ENCODE measurements around the gene CST9L.

The CST9L gene

DNA sequence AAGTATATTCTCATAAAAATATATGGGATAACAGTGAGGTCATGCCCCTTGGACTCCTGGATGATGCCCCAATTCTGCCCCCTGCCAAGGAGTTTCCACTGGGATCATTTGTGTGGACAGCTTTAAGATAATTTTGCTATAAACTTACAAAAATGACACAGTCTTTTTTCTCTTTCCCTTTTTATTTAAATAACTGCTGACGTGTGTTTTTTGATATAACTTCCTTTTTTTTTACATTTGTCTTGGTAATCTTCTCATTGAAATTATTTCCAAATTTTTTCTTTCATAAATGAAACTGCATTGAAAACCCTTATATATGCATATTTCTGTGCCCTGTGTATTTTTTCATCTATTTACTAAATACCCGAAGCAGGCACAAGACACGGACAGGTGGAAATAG, 31.3 kb downstream of the CST9L start:
- Histone ChIP-seq H3K27me3 (ENCODE audit: control insufficient read depth, insufficient read depth, low read length) (no peaks in the 10 kb centered on the region), H3K9me3 (ENCODE audit: control insufficient read depth, low read length) (no peaks in the 10 kb centered on the region), H3K4me3 (ENCODE audit: low read depth, low read length) (no peak overlapping the region), H3K27ac (no peak overlapping the region), H3K9ac (no peak overlapping the region), H3K36me3 (ENCODE audit: control insufficient read depth, insufficient read depth, low read length) (no peaks in the 10 kb centered on the region), H2AFZ (no peak overlapping the region), H3K79me2 (no peaks in the 10 kb centered on the region), H3K4me2 (ENCODE audit: low read length) (no peak overlapping the region), H3K4me1 (no peaks in the 10 kb centered on the region)
- no peak for TF ChIP-seq CTCF (IDR thresholded peaks at IDR 0.05)

DNA sequence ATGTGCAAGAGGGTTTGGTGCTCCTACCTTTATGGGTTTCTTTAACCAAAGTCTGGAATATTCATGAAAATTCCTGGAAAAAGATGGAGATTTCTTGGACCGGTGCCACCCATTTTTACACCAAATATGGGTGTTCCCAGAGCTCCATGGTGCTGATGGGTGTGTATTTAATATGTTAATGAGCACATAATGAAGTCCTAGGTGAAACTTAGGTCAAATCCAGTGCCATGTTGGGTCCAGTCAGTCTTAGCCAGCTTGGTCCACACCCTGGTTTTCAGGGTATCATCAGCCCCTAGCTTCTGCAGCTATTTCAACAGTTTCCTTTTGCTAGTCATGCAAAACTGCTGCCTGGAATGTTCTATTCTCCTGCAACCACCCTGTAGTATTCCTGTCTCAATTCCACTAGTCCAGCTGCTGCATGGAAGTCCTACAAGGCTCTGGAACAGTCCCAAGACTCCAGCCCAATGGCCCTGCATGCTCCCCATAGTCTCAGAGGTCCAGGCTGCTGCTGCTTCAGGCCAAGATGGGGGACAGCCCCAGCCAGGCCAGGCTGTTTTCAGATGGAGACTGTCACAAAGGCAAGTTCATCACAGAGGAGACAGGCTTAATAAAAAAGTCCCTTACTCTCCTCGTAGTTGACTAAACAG, 31.8 kb downstream of the CST9L start:
- no peaks in the 10 kb centered on the region for H3K27me3 ChIP-seq (ENCODE audit: control insufficient read depth, insufficient read depth, low read length)
- no peak overlapping the region for H2AFZ ChIP-seq
- TF ChIP-seq CTCF (IDR thresholded peaks at IDR 0.05): no peak
- H3K4me1 ChIP-seq: no peaks in the 10 kb centered on the region
- H3K79me2 ChIP-seq: no peaks in the 10 kb centered on the region
- no peak overlapping the region for H3K9ac ChIP-seq
- H3K4me2 ChIP-seq (ENCODE audit: low read length): no peak overlapping the region
- no peaks in the 10 kb centered on the region for H3K9me3 ChIP-seq (ENCODE audit: control insufficient read depth, low read length)
- H3K27ac ChIP-seq: no peak overlapping the region
- no peaks in the 10 kb centered on the region for H3K36me3 ChIP-seq (ENCODE audit: control insufficient read depth, insufficient read depth, low read length)
- H3K4me3 ChIP-seq (ENCODE audit: low read depth, low read length): no peak overlapping the region

DNA sequence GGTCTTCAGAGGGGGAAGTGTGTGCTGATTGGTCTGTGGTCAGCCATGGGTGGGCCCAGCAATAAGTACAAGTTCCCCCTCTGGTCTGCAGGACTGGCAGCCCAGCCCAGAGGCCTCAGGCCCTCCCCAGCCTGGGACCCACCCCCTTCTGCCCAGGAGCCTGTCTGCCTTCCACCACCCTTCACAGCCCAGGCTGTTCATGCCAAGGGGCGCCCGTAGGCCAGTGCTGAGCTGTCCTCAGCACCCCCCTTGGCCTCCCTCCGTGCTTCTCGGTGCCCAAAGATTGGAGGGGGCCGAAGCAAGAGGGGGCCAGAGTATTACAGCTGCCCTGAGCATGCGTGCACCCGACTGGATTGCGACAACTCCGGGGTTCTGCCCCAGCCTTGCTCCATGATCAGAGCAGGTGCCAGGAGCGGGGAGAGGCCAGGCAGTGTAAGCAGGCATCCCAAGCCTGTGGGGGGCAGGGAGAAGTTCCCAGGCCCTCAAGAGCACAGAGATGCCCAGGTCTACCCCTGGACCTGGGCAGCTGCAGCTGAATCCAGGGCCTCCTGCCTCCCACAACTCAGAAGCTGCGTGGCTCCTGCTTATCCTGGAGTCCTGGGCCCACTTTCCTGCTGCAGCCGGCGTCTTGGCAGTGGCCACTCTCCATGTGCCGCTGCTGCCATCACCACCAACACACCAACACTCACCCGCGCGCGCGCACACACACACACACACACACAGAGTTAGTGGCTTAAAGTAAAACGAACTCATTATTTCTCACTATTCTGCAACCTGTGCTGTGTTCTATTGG, 33.3 kb downstream of the CST9L start:
- Histone ChIP-seq H2AFZ (no peak overlapping the region), H3K9me3 (ENCODE audit: control insufficient read depth, low read length) (no peaks in the 10 kb centered on the region), H3K4me2 (ENCODE audit: low read length) (no peak overlapping the region), H3K4me1 (no peaks in the 10 kb centered on the region), H3K4me3 (ENCODE audit: low read depth, low read length) (no peak overlapping the region), H3K36me3 (ENCODE audit: control insufficient read depth, insufficient read depth, low read length) (no peaks in the 10 kb centered on the region), H3K79me2 (no peaks in the 10 kb centered on the region), H3K9ac (no peak overlapping the region), H3K27me3 (ENCODE audit: control insufficient read depth, insufficient read depth, low read length) (no peaks in the 10 kb centered on the region), H3K27ac (no peak overlapping the region)
- TF ChIP-seq CTCF (IDR thresholded peaks at IDR 0.05): no peak

GRCh38 chr20:23533161-23533560, 35.1 kb downstream of the CST9L start:
- no peak for TF ChIP-seq CTCF (IDR thresholded peaks at IDR 0.05)
- Histone ChIP-seq H3K4me2 (ENCODE audit: low read length) (no peak overlapping the region), H3K27ac (no peak overlapping the region), H3K9me3 (ENCODE audit: control insufficient read depth, low read length) (no peaks in the 10 kb centered on the region), H3K79me2 (no peaks in the 10 kb centered on the region), H2AFZ (no peak overlapping the region), H3K9ac (no peak overlapping the region), H3K36me3 (ENCODE audit: control insufficient read depth, insufficient read depth, low read length) (no peaks in the 10 kb centered on the region), H3K4me1 (no peaks in the 10 kb centered on the region), H3K4me3 (ENCODE audit: low read depth, low read length) (no peak overlapping the region), H3K27me3 (ENCODE audit: control insufficient read depth, insufficient read depth, low read length) (no peaks in the 10 kb centered on the region)
